NCI-H510A treated with DMSO at 0.1 percent for 48 hours (cell line): ENCODE data around the gene MANSC1.
"Not testable (repeated sequence)": the region's sequence is repeated elsewhere in the genome, so short reads cannot be mapped to it uniquely, and the experiment has no call there.

Experiments
- DNase-seq: peaks from one replicate; lab custom pipeline; 2025; lab: John Stamatoyannopoulos, UW

The MANSC1 gene

DNA sequence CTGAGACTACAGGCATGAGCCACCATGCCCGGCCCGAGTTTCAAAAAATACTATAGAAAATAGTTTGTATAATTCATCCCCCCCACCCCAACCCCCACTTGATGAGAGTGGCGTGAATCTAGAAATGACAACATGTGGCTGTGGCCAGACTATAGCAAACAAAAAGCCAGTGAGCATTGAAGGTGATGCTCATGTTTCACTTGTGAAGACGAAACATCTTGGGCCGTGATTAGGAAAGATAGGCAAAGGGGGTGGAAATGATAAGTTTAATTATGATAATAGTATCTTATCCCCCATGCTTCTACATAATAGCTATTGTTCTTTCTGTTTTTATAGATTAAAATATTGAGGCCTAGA, 15.4 kb upstream of the MANSC1 start:
- no peak for DNase-seq

DNA sequence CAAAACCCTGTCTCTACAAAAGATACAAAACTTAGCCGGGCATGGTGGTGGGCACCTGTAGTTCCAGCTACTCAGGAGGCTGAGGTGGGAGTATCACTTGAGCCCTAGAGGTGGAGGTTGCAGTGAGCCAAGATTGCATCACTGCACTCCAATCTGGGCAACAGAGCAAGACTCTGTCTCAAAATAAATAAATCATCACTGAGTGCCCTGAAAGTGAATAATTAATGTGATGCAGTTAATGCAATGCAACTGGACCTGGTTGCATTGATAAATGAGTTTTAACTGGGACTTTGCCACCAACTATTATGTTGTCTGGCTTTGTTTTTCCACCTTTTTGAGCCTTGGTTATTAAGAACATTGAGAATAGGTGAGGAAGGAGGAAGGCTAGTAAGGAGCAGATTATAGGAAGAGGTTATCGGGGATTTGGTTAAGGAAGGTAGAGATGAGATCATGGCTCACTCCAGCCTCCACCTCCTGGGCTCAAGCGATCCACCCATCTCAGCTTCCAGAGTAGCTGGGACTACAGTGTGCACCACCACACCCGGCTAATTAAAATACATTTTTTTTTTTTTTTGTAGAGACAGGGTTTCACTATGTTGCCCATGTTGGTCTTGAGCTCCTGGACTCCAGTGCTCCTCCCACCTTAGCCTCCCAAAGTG, 14.9 kb upstream of the MANSC1 start:
- no peak for DNase-seq

DNA sequence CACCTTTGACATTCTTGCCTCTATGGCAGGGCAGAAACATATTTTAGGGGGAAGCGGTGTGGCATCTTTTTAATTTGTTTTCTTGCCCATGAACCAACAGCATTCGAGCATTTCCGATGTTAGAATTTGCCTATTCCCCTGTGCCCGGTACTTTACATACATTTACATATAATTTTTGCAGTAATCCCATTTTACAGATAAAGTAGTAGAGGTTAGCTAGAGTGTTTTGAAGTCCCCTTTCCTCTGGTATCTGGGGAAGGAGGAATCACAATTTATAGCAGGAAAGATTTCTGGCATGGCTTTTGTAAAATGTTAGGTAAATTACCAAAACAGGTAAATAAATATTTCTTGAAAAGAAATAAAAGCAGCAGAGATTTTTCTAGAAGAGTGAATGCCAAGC, 8.5 kb upstream of the MANSC1 start:
- DNase-seq = no peak

DNA sequence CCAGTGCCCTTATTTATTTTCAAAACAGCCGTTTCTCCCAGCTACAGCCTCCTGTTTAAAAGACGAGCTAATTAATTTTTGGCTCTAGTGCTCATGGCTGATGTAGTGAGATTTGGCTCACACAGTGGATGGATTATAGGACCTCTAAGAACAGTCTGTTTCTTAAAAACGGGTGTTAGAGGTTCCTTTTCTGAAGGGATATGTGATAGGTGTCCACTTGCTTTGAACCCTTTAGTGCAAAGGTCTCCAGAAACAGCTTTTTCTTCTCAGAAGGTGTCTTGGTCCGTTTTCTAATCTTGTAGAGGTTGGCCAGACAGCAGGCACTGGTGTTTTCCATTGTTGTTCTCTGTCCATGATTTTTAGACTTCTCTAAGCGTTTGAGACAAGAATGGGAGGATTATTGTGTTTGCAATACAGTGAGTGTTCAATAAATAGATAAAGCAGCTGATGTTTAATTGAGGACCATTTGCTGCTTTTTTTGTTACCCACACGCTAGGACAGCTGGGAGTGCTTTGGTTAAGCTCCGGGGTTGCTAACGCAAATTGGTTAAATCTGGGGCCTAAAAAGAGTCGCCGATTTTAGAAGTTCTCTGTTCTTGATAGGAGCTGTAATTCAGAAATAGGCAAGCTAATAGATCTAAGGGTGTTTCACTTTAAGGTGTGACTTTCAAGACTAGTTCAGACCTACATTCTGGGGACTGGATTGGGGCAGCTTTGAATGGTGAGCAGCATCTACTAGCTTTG, 7.8 kb upstream of the MANSC1 start:
- peak; percentile 27 for DNase-seq

DNA sequence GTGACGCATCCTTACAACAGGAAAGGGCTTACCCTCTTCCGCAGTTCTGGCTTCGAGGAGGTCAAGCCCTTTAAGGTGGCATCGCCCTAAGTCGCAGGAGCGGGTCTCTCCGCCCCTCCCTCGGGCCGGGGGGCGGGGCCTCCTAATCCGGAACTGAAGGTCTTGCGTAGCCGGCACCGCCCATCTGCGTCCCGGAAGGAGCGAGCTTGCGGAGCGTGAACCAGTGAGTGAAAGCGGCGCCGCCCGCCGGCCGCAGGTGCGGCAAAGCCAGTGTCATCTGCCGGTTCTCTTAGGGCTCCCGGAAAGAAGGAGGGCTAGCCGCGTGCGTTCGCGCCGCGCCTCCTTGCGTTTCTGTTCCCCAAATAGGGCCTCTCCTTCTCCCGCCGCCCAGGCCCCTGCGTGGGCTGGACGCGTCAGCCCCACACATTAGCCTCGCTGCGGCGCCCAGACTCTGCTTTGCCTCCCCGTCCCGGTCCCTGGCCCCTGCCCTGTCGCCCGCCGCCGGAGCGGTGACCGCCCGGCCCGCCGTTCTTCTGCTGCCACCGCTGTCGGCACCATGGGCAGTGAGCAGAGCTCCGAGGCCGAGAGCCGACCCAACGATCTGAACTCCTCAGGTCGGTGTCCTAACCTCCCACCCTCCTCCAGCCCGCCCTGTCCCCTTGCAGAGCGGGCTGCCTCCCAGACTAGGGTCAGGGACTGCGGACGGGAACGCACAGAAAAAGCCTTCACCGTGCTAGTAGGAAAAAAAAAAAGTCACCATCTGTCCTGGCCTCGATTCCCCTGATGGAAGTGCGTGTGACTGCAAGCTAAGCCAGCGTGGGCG, 7.1 kb upstream of the MANSC1 start, which contains the start of gene BORCS5:
BORCS5 (plus strand) TSS at position 183 of the 823 bp plus-strand sequence; CDS start at position 557, 374 bp downstream.
- DNase-seq = peak; percentile 92

DNA sequence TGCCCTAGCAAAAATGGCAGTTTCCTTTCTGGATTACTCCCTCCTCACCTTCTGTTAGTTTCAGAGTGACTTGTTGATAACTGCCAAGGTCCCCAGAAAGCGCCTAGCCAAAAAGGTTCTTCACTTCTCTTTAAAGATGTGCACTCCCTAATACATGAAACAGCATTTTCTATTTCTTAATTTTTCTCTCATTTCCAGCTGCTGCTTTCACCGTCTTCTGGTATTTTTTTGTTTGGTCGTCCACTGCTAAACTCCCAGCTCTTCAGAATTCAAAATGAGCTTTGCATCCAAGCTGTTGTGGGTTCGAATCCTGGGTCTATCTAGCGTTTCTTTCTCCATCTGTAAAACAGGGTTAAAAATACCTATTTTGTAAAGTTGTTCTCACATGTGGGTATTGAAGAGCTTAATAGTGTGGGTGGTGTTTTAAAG, 6.4 kb upstream of the MANSC1 start:
- no peak for DNase-seq

DNA sequence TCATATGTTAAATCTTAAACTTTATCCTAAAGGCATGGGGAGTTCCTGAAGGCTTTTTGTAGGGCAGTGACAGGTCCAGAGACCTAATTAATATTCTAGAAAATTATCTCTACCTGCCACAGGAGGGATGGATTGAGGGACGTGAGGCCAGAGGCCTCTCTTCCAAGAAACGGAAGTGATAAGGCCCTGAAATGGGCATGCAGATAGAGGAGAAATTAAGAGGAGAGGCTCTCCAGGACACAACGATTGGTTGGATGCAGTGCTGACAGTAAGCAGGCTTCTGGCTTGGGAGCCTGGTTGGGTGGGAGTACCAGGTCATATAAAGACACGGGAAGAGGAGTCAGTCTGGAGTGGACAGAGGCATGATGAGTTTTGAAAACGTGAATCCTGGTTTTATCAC, 3.8 kb upstream of the MANSC1 start:
- DNase-seq = no peak

DNA sequence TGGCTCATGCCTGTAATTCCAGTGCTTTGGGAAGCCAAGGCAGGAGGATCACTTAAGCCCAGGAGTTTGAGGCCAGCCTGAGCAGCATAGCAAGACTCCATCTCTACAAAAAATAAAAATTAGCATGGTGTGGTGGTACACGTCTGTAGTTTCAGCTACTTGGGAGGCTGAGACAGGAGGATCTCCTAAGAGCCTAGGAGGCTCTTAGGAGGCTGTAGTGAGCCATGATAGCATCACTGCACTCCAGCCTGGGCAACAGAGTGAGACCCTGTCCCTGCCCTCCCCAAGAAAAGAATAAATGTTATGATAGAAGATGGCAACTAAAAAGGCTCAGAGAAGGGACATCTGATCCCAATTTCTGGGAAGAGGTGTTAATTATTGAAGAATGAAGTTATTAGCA, 3.2 kb upstream of the MANSC1 start:
- no peak for DNase-seq

DNA sequence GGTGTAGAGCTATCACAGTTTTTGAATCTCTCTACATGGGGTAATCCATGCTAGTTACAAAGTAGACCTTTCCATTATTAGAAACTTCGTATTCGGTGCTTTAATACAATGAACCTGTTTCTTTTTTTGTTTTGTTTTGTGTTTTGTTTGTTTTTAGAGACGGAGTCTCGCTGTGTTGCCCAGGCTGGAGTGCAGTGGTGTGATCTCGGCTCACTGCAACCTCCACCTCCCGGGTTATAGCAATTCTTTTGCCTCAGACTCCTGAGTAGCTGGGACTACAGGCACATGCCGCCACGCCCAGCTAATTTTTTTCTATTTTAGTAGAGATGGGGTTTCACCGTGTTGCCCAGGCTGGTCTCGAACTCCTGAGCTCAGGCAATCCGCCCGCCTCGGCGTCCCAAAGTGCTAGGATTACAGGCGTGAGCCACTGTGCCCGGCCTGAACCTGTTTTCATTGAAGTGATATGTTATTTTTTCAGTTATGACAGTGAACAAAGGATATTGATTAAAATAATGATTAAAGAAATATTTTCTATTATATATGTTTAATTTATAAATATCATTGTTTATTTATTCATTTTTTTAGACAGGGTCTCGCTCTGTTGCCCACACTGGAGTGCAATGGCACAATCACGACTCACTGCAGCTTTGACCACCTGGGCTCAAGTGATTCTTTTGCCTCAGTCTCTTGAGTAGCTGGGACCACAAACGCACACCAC, 1.6 kb upstream of the MANSC1 start:
- DNase-seq = not testable (repeated sequence)

DNA sequence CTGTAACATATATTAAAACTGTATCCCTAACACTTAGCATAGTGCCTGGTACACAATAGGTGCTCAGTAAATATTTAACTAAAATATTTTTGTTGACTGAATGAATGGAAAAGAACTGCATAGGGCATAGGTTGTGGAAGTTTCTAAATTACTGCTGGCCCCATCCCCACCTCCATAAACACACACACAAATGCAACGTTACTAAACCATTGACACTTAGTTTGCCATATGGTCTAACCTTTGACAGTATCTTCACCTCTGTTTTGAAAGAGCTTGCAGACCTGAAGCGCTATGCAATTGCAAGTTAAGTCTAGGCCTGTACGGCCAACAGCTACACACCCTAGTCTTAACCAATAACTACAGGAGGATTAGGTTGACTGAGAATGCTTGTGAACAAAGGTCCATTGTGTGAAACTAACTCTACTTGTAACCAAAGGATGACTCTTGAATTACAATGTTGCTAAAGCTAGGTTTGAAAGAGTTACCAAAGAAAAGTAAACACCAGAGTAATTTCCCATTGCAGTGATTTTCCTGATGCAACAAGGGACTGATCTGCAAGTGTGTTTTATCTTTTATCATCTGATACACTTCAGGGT, 924 bp upstream of the MANSC1 start:
- DNase-seq = no peak

DNA sequence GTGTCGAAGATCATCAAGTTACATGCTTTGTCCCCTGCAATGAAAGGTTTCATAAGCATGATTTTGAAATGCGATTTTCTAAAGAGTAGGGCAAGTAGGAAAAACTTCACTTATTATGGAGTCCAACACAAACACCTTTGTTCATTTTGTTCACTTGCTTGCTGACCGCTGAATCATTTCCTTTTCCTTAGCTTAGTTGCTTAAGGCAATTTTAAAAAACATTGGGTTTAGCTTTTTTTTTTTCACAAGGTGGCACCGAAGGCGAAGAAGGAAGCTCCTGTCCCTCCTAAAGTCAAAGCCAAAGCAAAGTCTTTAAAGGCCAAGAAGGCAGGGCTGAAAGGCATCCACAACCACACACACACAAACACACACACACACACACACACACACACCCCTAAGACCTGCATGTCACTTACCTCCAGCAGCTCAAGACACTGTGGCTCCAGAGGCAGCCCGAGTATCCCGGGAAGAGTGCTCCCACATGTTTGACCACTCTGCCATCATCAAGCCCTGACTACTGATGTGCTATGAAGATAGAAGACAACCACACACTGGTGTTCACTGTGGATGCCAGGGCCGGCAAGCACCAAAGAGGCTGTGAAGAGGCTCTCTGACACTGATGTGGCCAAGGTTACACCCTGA, 11.4 kb downstream of the MANSC1 start:
- no peak for DNase-seq

DNA sequence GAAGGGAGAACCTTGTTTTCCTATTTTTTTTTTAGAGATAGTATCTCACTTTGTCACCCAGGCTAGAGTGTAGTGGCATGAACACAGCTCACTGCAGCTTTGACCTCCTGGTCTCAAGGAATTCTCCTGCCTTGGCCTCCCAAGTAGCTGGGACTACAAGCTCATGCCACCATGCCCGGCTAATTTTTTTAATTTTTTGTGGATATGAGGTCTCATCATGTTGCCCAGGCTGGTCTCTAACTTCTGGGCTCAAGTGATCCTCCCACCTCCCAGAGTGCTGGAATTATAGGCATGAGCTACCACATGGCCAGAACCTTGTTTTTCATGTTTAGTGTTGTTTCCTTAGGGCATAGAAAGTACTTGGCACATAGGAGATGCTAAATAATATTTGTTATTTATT, 13.5 kb downstream of the MANSC1 start:
- no peak for DNase-seq

DNA sequence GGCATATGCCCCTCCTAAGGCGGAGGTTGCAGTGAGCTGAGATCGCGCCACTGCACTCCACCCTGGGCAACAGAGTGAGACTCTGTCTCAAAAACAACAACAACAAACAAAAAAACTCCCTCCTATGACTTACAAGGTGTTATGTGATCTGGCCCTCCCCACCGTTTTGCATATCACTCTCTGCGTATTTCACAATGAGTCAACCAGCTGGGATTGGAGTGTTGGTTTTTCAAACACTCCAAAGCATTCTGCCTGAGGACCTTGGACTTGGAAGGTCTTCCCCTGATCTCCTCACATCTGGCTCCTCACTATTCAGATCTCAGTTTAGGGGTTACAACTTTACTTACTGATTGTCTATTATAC, 14.0 kb downstream of the MANSC1 start:
- DNase-seq = no peak

DNA sequence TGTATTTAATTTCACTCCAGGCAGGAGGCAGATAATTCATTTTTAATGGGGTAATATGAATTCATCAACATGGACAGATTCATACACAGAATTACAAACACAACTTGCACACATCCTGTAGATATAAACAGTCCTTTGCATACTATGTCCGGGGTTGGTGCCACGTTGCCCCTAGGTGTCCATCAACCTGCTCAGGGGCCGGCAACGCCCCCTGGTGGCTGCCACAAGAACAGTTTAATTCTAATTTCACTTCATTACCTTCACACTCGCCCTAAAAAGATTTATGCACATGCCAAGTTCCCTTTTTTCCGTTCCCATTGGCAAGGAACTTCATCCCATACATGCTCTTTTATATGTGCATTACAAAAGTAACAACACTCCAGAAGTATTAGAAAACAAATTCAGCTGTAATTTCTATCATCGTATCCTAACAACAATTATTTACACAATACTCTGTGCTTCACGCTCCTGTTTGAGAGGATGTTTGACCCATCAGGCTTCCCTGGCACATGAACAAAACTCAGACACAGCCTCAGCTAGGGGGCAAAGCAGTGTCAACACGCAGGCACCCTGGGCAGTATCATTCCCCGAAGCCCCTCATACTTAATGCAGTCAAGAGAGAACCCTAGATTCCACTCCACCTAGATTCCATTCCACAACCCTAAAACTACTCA, 15.5 kb downstream of the MANSC1 start:
- peak; percentile 87 for DNase-seq

DNA sequence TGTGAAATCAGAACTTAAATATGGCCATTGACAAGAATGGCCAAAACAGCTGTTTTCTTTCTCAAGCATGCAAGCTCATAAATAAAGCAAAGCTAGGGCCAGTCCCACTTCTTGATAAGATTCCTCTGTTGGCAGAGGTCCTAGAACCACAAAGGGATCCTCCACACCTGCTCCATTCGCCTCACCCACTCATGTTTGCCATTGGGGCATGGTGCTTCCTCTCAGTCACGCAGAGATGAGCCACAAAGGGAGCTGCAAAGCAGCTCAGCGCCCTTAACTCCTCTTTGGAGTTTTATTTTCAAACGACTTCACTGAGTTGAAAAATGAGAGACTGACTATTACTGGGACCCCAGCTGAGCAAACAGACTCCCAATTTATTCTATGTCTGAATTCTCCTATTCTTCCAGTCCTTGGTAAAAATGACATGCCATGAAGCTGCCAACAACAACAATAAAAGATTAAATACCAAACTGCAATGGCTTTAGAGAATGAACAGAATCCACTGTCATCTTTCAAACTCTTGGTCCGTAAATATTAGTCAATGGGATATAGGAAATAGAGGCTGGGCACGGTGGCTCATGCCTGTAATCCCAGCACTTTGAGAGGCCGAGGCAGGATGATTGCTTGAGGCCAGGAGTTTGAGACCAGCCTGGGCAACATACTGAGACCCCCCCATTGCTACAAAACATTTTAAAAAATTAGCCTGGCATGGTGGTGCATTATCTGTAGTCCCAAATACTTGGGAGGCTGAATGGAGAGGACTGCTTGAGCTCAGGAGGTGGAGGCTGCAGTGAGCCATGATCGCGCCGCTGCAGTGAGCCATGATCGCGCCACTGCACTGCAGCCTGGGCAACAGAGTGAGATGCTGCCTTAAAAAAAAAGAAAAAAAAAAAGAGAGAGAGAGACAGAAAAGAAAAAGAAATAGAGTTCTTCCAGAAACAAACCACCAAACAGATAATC, 16.4 kb downstream of the MANSC1 start:
- DNase-seq = peak; percentile 76

DNA sequence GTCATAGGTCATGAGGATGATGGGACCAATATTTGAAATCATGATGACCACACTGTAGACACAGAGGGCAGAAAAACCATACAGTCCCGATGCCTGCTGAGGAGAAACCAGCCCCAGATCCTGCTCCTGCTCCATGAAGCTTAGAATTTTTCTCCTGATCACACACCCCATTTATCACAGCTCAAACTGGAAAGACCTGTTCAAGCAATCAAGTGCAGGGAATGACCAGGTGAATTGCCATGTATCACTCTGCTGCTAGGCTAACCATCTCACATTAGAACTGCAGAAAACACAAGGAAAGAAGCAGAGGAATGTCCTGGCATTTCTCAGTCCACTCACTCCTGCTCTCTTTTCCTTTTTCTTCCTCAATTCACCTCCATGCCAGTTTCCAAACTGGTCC, 18.1 kb downstream of the MANSC1 start:
- DNase-seq = peak; percentile 59

DNA sequence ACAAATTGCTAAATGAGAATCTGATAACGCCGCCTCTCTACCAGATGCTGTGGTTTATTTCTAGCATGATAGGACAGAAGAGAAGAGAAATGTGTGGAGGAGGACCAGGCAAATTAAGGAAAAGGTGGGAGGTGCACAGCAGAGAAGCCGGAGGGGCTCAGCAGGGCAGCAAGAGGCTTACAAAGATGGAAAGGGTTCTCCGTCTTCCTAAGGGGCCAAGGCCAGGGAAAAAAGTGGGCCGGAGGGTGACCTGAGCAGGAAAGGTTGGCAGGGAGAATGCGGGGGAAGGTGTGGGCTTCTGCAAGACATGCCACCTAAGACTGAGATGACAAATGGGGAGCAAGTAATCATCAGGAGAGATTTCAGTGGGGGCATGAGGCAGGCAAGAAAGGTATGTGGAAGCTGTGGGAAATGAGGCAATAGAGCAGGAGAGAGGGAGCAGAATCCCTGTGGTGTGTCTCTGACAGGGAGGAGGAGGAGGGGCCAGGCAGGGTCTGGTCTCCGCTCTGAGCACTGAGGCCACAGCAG, 18.7 kb downstream of the MANSC1 start:
- peak; percentile 51 for DNase-seq

DNA sequence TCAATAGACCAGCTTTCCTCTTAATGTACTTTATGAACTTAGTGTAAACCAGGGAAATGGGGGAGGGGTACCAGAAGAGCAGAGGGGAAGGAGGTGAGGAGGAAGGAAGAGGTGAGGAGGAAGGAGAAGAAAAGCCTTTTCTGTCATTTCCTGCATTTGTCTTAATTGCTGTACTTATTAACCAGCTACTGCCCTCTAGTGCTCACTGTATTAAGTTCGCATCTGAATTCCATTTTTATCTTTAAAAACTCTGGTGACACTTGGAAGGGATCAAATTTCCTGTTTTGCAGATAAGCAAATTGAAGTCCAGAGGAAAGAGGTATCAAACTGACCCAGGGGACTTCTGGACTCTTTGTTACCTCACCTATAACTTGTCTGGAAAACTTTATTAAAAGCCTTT, 22.2 kb downstream of the MANSC1 start:
- peak; percentile 76 for DNase-seq

DNA sequence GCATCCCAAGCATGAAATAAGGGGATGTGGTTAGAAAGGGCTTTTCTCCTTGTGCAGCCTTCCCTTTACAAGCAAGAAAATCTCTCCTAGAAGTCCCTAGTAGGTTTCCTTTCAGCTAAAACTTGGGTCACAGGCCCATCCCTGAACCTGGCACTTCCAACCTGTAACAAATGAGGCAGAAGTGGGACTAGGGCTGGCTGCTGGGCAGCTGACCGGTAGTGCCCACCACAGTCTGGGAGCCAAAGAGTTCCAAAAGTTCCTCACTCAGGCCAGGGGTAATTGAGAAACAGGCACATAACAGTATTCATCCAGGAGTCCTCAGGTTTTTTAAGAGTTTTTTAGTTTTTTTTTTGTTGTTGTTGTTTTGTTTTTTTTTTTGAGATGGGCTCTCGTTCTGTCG, 23.8 kb downstream of the MANSC1 start:
- no peak for DNase-seq
